GM18505 (cell line): ENCODE results near the gene SV2B.
A peak's percentile ranks its signal among the peaks of the same experiment; 100 is the strongest.

ENCODE experiments used
- ATAC-seq: cut with Tn5 transposase; IDR thresholded peaks from one replicate; pipeline ENCODE4 v1.9.1; 2021; ENCODE audit not compliant: unreplicated experiment
- POLR2A ChIP-seq: IDR thresholded peaks from 4 replicates; pipeline ENCODE4 v1.6.1; 2011; ENCODE audit warnings: borderline replicate concordance; ENCODE audit not compliant: insufficient read depth, insufficient read length; ENCODE audit errors: extremely low read depth

The SV2B gene

GRCh38 chr15:91099995-91100813 lies at the start of gene SV2B:
Gene SV2B (plus strand): TSS chr15:91100257. CDS start chr15:91226264, 126,007 bp downstream.
- ATAC-seq: peak; percentile 72
- no peak for TF ChIP-seq POLR2A

GRCh38 chr15:91051248-91051647 lies 48.8 kb upstream of the SV2B start:
- no peak for TF ChIP-seq POLR2A
- ATAC-seq: no peak

DNA sequence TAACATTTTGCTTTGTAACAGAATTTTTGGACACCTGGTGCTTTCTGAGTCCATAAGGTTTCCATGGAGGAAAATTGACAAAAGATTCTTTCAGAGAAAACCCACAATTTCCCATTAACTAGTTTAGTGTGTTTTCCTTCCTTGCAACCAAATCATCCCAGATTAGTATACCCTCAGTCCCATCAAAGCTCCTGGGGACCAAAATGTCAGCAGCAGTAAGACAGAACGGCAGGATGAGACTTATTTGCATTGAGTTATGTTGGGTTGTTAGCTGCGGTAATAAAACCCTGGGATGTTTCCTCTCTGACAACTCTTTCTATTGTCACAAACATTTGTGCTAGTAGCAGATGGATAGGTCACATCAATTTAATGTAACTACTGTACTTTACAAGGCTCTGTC lies 45.2 kb upstream of the SV2B start:
- no peak for ATAC-seq
- no peak for TF ChIP-seq POLR2A

- TF ChIP-seq POLR2A: no peak
- no peak for ATAC-seq
Measured at GRCh38 chr15:91055548-91056331, 44.3 kb upstream of the SV2B start.

GRCh38 chr15:91061230-91061629 lies 38.8 kb upstream of the SV2B start:
- no peak for ATAC-seq

DNA sequence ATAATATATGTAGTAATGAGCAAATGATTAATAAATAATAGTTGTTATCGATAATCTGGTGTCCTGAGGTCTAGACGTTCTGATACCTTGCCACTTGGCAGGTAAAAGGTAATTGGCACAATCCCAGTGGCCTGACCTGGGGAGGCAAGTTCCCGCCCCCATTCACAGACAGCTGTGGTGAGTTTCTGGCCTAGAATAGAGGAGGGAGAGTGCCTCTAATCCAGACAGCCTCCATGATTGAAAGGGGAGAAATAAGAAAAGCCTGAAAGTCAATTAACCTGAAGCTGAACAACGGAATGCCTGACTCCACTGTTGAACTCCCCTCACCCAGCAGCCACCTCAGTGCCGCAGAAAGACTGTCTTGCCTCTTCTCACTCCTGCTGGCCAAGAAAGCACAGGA lies 38.1 kb upstream of the SV2B start:
- no peak for TF ChIP-seq POLR2A
- ATAC-seq: no peak

More at GRCh38 chr15:91061230-91061629, 38.8 kb upstream of the SV2B start:
- TF ChIP-seq POLR2A: no peak

DNA sequence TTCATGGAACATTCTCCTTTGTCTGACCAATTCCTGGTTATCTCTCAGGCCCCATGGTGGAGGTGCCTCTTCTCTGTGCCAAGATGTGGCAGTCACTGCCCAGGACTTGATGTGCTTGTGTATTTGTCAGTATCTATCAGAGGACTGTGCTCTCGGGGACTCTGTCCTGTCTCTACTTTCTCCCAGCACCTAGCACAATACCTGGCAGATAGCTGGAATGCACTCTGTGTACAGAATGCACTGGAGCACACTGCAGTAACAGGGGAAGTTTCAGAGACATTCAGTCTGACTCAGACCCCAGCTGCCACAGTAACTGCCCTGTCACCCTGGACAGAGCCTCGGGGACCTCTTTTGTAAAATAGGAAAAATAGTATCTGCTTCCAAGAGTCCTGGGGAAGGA lies 34.6 kb upstream of the SV2B start:
- no peak for ATAC-seq
- TF ChIP-seq POLR2A: no peak

- TF ChIP-seq POLR2A: no peak
- no peak for ATAC-seq
Measured at GRCh38 chr15:91067036-91067435, 33.0 kb upstream of the SV2B start.

DNA sequence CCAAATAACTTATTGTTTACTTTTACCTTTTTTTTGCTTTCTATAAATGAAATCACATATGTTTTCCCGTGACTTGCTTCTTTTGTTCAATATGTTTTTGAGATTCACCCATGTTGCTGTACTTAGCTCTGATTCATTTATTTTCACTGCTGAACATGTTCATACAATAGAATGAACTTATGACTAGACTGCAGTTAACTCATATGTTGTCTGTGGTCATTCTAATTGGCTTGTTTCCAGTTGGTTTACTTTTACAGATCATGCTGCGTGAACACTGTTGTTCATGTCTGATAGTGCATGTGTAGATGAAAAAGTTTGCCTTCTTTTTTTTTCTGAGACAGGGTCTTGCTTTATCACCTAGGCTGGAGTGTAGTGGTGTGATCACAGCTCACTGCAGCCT lies 31.6 kb upstream of the SV2B start:
- TF ChIP-seq POLR2A: no peak
- ATAC-seq: no peak

DNA sequence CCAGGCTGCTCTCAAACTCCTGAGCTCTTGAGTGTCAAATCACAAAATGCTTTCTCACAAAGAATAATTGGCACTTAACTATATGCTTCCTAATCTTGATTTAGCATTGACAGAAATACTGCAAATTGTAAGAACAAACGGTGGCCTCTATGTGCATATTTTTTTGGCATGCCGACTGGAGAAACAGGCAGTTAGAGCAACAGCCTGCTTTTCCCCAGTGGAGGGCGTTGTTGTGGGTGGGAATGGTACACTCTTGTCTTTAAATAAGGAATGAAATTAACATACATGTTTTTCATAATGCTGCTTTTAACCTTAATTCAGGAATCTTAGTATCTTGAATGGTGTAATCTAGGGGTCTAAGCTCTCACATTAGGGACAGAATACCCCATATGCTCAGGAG lies 31.1 kb upstream of the SV2B start:
- TF ChIP-seq POLR2A: no peak
- ATAC-seq: no peak

GRCh38 chr15:91070872-91071271 lies 29.2 kb upstream of the SV2B start:
- no peak for TF ChIP-seq POLR2A
- no peak for ATAC-seq

GRCh38 chr15:91072161-91072560 lies 27.9 kb upstream of the SV2B start:
- no peak for TF ChIP-seq POLR2A
- ATAC-seq: no peak

- ATAC-seq: no peak
- TF ChIP-seq POLR2A: no peak
Measured at GRCh38 chr15:91073077-91073476, 27.0 kb upstream of the SV2B start.

DNA sequence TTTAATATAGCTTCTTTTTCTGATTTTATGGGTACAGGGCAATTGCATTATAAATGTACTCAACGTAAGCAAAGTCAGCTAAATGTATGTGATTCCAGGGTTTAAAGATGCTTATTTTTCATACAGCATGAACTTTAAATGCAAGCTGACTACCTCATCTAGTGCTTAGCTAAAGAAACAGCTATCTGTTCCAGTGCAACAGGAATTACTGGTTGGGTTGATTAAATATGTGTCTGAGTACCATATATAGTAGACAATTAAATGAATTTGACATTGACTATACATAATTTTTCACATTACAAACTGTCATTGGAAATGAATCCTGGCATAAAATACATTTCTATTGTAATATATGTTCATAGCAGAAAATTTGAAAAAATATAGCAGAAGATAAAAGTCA lies 26.3 kb upstream of the SV2B start:
- no peak for ATAC-seq
- TF ChIP-seq POLR2A: no peak
